K562 (cell line): ENCODE data around the gene KDM4F. TPM values are rescaled to one million over a fixed set of nuclear protein-coding genes. Genes with fewer than 3 reads are reported as not detected.

Experiments
- CBX2 ChIP-seq: fragments of 200-600 bp; sonication (generic); IDR thresholded peaks from one replicate; pipeline ENCODE4 v1.6.1; 2012; ENCODE audit warnings: mild to moderate bottlenecking, low read length, inconsistent platforms; ENCODE audit not compliant: insufficient read depth, poor library complexity, severe bottlenecking
- CHD1 ChIP-seq: fragments of 200-600 bp; sonication (generic); IDR thresholded peaks from one replicate; pipeline ENCODE4 v1.6.1; 2012; ENCODE audit warnings: mild to moderate bottlenecking, moderate library complexity, low read length, inconsistent platforms
- CHD4 ChIP-seq: fragments of 200-600 bp; sonication (generic); IDR thresholded peaks from 3 replicates; pipeline ENCODE4 v1.6.1; 2012; ENCODE audit warnings: low read depth, mild to moderate bottlenecking, mixed read lengths, low read length, inconsistent platforms; ENCODE audit not compliant: insufficient read depth, insufficient replicate concordance, poor library complexity, severe bottlenecking
- HDAC2 ChIP-seq: fragments of 450-650 bp; IDR thresholded peaks from 2 replicates; pipeline ENCODE4 v1.6.1; 2016; ENCODE audit warnings: mild to moderate bottlenecking
- NEUROD1 ChIP-seq: fragments of 150-350 bp; IDR thresholded peaks from 2 replicates; pipeline ENCODE4 v1.6.1; 2014; ENCODE audit warnings: borderline replicate concordance, low read length, low read depth; ENCODE audit not compliant: partially characterized antibody
- PTBP1 ChIP-seq: fragments of 200-400 bp; formaldehyde crosslinking; IDR thresholded peaks from 2 replicates; pipeline ENCODE4 v1.6.1; 2017; ENCODE audit warnings: low read depth, low read length
- PYGO2 ChIP-seq: fragments of 450-650 bp; IDR thresholded peaks from 2 replicates; pipeline ENCODE4 v1.6.1; 2016; ENCODE audit warnings: mild to moderate bottlenecking, missing genetic modification characterization, moderate library complexity, missing compliant biosample characterization
- RBM17 ChIP-seq: fragments of 200-400 bp; formaldehyde crosslinking; IDR thresholded peaks from 2 replicates; pipeline ENCODE4 v1.6.1; 2017; ENCODE audit warnings: low read depth, mild to moderate bottlenecking, low read length, borderline replicate concordance
- USF1 ChIP-seq: sonication (generic); formaldehyde crosslinking; IDR thresholded peaks from 2 replicates; pipeline ENCODE4 v1.9.0; 2022; ENCODE audit warnings: mild to moderate bottlenecking, missing genetic modification reagents
- ZBTB40 ChIP-seq, 2 experiments: fragments of 450-650 bp in 1 of 2; sonication (generic) in 1 of 2; formaldehyde crosslinking in 1 of 2; IDR thresholded peaks; 2 replicates each; pipeline versions ENCODE4 v1.7.1 to v1.9.0; 2016 to 2022; ENCODE audit warnings: inconsistent platforms in 1 of 2, mild to moderate bottlenecking in 1 of 2, missing genetic modification reagents in 1 of 2
- ZNF134 ChIP-seq: fragments of 250-450 bp; sonication (Bioruptor Pico); conservative IDR thresholded peaks from 2 replicates; pipeline ENCODE4 v1.4.0; 2020
- polyA plus RNA-seq, 8 experiments: library from polyadenylated mRNA; depleted of rRNA in 4 of 8; stranded (reverse) in 5 of 8; unstranded in 3 of 8; fragments of >200 nt; fragmentation: Nextera tagmentation in 2 of 8; fragmentation: Illumina TruSeq in 1 of 8; extraction: Ambion mirVana in 2 of 8; extraction: Trizol in 1 of 8; gene quantifications; 2 replicates each; pipeline versions ENCODE4 v1.2.1 to v1.2.3, GENCODE V29; 2011 to 2014; ENCODE audit warnings: inconsistent platforms in 1 of 8, missing spikeins in 1 of 8
- total RNA-seq, 7 experiments: library from RNA; depleted of rRNA in 6 of 7; stranded (reverse); fragments of >200 nt in 6 of 7; fragmentation: Illumina TruSeq in 2 of 7; extraction: Trizol in 2 of 7; gene quantifications; 2 replicates each; pipeline versions ENCODE4 v1.2.1 to v1.2.3, GENCODE V29; 2011 to 2021; ENCODE audit warnings: low replicate concordance in 1 of 7

Gene KDM4F
- total and polyA plus RNA-seq, 9 of the 15 experiments (the other 6 are each of a cell fraction or from before 2014, with no cell fraction given) = not detected

- TF ChIP-seq CHD4 (no peak), PYGO2 (peak; percentile 92), HDAC2 (peak; percentile 92), CBX2 (no peak), ZNF134 (CRISPR knock-in tag) (0 out of 2 replicates have a peak, but pooled peaks have one; percentile 42), PTBP1 (no peak), RBM17 (no peak), USF1 (CRISPR knock-in tag) (no peak), ZBTB40 (IDR thresholded peaks at IDR 0.05) (no peak), ZBTB40 (CRISPR knock-in tag; IDR thresholded peaks at IDR 0.05) (no peak), NEUROD1 (peak; percentile 28), CHD1 (no peak)
Observed at GRCh38 chr11:95100191-95100648, 51.0 kb downstream of the KDM4F start (continued).
